A549 (cell line): ENCODE results near the gene KCNH2.

Source experiments
- CBX8 ChIP-seq: fragments of 200-600 bp; sonication (generic); IDR thresholded peaks from 2 replicates; pipeline ENCODE4 v1.6.1; 2016
- EP300 ChIP-seq, 2 experiments: fragments of >200 bp; sonication (Bioruptor Twin); formaldehyde crosslinking; IDR thresholded peaks; 2 replicates in 1 of 2; 3 replicates in 1 of 2; pipeline ENCODE4 v1.6.1; 2016 to 2017
- FOSB ChIP-seq: fragments of 250-450 bp; sonication (Bioruptor Pico); IDR thresholded peaks from 2 replicates; pipeline ENCODE4 v1.5.0; 2020; ENCODE audit warnings: mild to moderate bottlenecking, moderate library complexity
- PHF8 ChIP-seq: fragments of 200-600 bp; sonication (generic); IDR thresholded peaks from 2 replicates; pipeline ENCODE4 v1.6.1; 2016; ENCODE audit warnings: low read depth, mild to moderate bottlenecking, antibody characterized with exemption, moderate library complexity, borderline replicate concordance
- ZFP36 ChIP-seq: fragments of 450-650 bp; IDR thresholded peaks from 2 replicates; pipeline ENCODE4 v1.6.1; 2014; ENCODE audit warnings: borderline replicate concordance; ENCODE audit not compliant: partially characterized antibody
- TF ChIP-seq, protein P1 (sequence below): fragments of >200 bp; sonication (Bioruptor Twin); formaldehyde crosslinking; IDR thresholded peaks from 3 replicates; pipeline ENCODE4 v1.6.1; 2016
- TF ChIP-seq, protein P2 (sequence below): fragments of >200 bp; sonication (Bioruptor Twin); formaldehyde crosslinking; IDR thresholded peaks from 3 replicates; pipeline ENCODE4 v1.5.1; 2016

DNA sequence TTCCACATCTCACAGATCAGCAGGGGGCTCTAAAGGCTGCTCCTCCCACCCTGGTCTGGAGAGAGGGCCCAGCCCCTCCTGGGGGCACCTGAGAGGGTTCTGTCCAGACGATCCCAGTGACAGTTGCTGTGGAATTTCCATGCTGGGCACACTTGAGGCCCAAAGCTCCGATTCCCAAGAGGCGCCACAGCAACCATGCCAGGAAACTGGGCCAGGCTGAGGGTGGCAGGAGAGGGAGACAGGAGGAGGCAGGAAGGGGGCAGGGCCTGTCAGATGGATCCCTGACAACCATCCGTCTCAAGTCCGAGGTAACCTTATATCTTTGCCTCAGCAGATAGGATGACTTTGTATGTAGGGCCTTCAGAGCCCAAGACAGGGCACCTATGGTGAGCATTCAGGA lies 8.4 kb upstream of the KCNH2 start:
- TF ChIP-seq, protein P1, sequence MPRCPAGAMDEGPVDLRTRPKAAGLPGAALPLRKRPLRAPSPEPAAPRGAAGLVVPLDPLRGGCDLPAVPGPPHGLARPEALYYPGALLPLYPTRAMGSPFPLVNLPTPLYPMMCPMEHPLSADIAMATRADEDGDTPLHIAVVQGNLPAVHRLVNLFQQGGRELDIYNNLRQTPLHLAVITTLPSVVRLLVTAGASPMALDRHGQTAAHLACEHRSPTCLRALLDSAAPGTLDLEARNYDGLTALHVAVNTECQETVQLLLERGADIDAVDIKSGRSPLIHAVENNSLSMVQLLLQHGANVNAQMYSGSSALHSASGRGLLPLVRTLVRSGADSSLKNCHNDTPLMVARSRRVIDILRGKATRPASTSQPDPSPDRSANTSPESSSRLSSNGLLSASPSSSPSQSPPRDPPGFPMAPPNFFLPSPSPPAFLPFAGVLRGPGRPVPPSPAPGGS: no peak
- TF ChIP-seq ZFP36: no peak
- TF ChIP-seq, protein P2, sequence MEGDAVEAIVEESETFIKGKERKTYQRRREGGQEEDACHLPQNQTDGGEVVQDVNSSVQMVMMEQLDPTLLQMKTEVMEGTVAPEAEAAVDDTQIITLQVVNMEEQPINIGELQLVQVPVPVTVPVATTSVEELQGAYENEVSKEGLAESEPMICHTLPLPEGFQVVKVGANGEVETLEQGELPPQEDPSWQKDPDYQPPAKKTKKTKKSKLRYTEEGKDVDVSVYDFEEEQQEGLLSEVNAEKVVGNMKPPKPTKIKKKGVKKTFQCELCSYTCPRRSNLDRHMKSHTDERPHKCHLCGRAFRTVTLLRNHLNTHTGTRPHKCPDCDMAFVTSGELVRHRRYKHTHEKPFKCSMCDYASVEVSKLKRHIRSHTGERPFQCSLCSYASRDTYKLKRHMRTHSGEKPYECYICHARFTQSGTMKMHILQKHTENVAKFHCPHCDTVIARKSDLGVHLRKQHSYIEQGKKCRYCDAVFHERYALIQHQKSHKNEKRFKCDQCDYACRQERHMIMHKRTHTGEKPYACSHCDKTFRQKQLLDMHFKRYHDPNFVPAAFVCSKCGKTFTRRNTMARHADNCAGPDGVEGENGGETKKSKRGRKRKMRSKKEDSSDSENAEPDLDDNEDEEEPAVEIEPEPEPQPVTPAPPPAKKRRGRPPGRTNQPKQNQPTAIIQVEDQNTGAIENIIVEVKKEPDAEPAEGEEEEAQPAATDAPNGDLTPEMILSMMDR: no peak
- no peak for TF ChIP-seq CBX8
- TF ChIP-seq FOSB (CRISPR knock-in tag): no peak
- no peak for TF ChIP-seq EP300 (IDR thresholded peaks at IDR 0.05)
- TF ChIP-seq PHF8: no peak
